Measurements from ENCODE around the gene CSF1.
"Not testable (repeated sequence)": the region's sequence is repeated elsewhere in the genome, so short reads cannot be mapped to it uniquely, and the experiment has no call there.

CSF1 gene

GRCh38 chr1:109947582-109948284 is 37.1 kb downstream of the CSF1 start:
- DNase-seq, result no peak

- DNase-seq, result no peak
Measured at GRCh38 chr1:109948285-109948630, 37.6 kb downstream of the CSF1 start.

DNA sequence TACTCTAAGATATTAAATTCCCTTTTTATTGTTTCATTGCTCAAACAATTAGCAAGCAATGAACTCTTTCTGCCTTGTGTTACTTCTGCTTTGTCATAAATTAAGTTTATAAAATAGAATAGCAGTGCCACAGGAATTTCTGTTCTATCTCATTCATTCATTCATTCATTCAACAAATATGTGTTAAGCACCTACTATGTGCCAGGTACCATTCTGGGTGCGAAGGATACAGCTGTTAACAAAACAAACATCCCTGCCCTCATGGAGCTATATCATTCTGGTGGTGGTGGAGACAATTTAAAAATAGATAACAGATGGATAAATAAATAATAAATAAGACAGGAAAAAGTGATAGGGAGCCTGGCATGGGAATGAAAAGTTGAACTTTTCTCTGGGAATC is 39.4 kb downstream of the CSF1 start:
- no peak for DNase-seq

DNA sequence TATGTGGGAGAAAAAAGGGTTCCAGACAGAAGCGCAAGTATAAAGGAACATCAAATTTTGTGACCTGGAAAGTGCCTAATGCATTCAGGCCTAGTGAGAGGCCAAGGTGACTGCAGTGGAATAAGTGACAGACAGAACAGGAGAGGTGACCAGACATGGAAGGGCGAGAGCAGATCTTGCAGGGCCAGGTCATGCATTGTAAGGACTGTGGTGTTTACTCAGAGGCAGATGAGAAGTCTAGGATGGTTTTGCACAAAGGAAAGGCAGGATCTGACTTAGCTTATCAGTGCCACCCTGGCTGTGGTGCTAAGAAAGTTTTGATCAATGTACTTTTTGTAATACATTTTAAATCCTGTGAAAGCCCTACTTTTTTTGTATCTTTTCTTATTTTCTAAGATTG is 39.9 kb downstream of the CSF1 start:
- DNase-seq, result no peak

GRCh38 chr1:109951501-109951900 is 40.9 kb downstream of the CSF1 start:
- DNase-seq, result not testable (repeated sequence)

GRCh38 chr1:109954041-109954512 is 43.4 kb downstream of the CSF1 start:
- peak; percentile 43 for DNase-seq

- DNase-seq, result no peak
Measured at GRCh38 chr1:109959632-109959973, 49.0 kb downstream of the CSF1 start.

- peak; percentile 86 for DNase-seq
Measured at GRCh38 chr1:109959974-109960744, 49.5 kb downstream of the CSF1 start.

DNA sequence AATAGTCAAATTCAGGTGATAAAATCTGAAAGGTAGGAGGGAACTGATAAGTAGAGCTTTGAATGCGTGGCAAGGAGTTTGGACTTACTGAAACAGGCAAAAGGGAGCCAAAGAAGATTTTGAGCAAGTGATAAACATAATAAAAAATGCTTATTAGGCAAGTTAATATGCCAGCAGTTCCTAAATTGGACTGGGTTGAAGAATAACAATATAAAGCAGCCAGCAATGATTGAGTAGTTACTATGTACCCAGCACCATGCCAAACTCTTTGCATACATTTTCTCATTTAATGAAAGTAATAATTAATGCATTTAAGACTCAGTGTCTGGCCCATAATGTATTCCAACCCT is 50.1 kb downstream of the CSF1 start:
- no peak for DNase-seq

DNA sequence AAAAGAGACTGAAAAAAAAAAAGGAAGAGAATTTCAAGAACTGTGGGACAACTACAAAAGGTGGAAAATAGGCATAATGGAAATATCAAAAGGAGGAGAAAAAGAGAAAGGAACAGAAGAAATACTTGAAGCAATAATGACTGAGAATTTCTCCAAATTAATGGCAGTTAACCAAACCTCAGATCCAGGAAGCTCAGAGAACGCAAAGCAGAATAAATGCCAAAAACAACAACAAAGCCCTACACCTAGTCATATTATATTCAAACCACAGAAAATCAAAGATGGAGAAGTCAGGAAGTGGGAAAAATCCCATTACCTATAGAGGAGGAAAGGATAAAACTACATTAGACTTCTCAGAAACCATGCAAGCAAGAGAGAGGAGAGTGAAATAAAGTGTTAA is 53.2 kb downstream of the CSF1 start:
- DNase-seq, result no peak

- DNase-seq, result peak; percentile 91
Measured at GRCh38 chr1:109969146-109969829, 58.6 kb downstream of the CSF1 start.

- DNase-seq, result no peak
Measured at GRCh38 chr1:109969907-109970306, 59.3 kb downstream of the CSF1 start.

GRCh38 chr1:109971559-109971958 is 60.9 kb downstream of the CSF1 start:
- no peak for DNase-seq

DNA sequence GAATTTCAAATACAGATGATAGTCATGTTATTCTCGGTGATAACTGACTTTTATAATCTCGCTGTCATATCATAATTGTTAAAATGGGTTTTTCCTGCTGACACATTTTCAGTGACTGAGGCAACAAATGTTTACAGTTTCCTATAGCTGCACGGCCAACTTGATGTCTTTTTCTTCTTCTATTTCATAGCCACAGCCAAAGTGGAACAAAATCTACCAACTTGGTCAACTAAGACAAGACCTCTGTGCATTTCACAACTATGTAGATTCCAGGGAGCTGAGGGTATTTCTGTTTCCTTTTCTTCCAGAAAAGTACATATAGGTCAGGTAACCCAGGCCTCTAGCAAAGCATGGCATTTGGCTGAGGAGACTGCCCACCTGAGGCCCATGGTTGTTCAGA is 63.5 kb downstream of the CSF1 start:
- no peak for DNase-seq

- DNase-seq, result peak; percentile 92
Measured at GRCh38 chr1:109975718-109976117, 65.1 kb downstream of the CSF1 start.

DNA sequence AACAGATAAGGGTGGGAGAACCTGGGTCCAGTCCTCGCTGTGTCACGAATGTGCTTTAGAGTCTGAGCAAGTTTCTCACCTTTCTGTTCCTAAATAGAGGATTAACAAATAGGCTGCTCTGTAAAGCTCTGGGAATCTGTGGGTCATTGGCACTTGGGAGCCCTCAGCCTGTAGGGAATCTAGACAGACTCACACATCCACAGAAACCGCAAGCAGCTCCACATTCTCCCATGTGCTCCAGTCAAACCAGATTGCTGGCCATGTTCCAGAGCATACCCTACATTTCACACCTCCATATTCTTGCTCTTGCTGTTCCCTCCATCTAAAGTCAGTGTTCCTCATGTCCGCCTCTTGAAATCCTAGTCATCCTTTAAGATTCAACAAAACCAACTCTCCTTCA is 66.1 kb downstream of the CSF1 start:
- DNase-seq, result no peak

- no peak for DNase-seq
Measured at GRCh38 chr1:109977225-109977624, 66.6 kb downstream of the CSF1 start.

- no peak for DNase-seq
Measured at GRCh38 chr1:109977657-109978378, 67.2 kb downstream of the CSF1 start.

- DNase-seq, result no peak
Measured at GRCh38 chr1:109978761-109979488, 68.3 kb downstream of the CSF1 start.

- peak; percentile 31 for DNase-seq
Measured at GRCh38 chr1:109979489-109980091, 68.9 kb downstream of the CSF1 start.
